B cell (primary cell): ENCODE data around the gene UFSP2. TPM values are rescaled to one million over a fixed set of nuclear protein-coding genes. Genes with fewer than 3 reads are reported as not detected.

Experiments used
- ATAC-seq: fragments of 200-7000 bp; cut with Tn5 transposase; one replicate; pipeline ENCODE4 v1.10.0; 2021; ENCODE audit warnings: low read depth, mild to moderate bottlenecking, moderate number of reproducible peaks, moderate library complexity
- CTCF ChIA-PET: fragments of 350-600 bp; sonication (Branson Sonifier 250); formaldehyde crosslinking; loops from one replicate; lab custom pipeline; 2021; ENCODE audit warnings: antibody characterized with exemption, inconsistent platforms; lab: Charles Lee
- POLR2A ChIA-PET: fragments of 350-600 bp; sonication (Branson Sonifier 250); formaldehyde crosslinking; loops from one replicate; lab custom pipeline; 2021; ENCODE audit warnings: antibody characterized with exemption; lab: Charles Lee
- DNase-seq: peaks from one replicate; pipeline ENCODE4 v3.0.0; 2013
- H2AFZ ChIP-seq: 2 replicates; pipeline ENCODE4 v1.6.1; 2012; ENCODE audit warnings: mild to moderate bottlenecking, low read depth, low read length; ENCODE audit not compliant: insufficient read depth, poor library complexity, severe bottlenecking
- H3K27ac ChIP-seq, 2 donors: 1 replicate in 1 of 2; 2 replicates in 1 of 2; pipeline ENCODE4 v1.5.1; 2012 to 2013; ENCODE audit warnings: low read length in 2 of 2, mild to moderate bottlenecking in 2 of 2, moderate library complexity in 1 of 2
- H3K27me3 ChIP-seq, 4 experiments: fragments of 200-600 bp in 1 of 4; sonication (generic) in 1 of 4; replicated peaks in 1 of 4; 1 replicate in 2 of 4; 2 replicates in 2 of 4; pipeline versions ENCODE4 v1.6.1 to v1.7.0; 2013 to 2016; ENCODE audit warnings: low read length in 3 of 4, mild to moderate bottlenecking in 2 of 4, mixed read lengths in 1 of 4, moderate library complexity in 1 of 4; ENCODE audit not compliant: insufficient read depth in 4 of 4, control insufficient read depth in 3 of 4; ENCODE audit errors: control extremely low read depth in 1 of 4
- H3K36me3 ChIP-seq, 2 experiments: replicated peaks in 1 of 2; 1 replicate in 1 of 2; 2 replicates in 1 of 2; pipeline versions ENCODE4 v1.6.1 to v1.7.1; 2013; ENCODE audit warnings: low read length in 1 of 2; ENCODE audit not compliant: insufficient read depth in 2 of 2, control insufficient read depth in 1 of 2; ENCODE audit errors: control extremely low read depth in 1 of 2, extremely low read depth in 1 of 2
- H3K4me1 ChIP-seq, 2 donors: fragments of 200-600 bp in 1 of 2; sonication (generic) in 1 of 2; 1 replicate in 1 of 2; 2 replicates in 1 of 2; pipeline versions ENCODE4 v1.5.1 to v1.6.1; 2013 to 2017; ENCODE audit warnings: low read length in 2 of 2; ENCODE audit not compliant: control insufficient read depth in 2 of 2, insufficient read depth in 2 of 2
- H3K4me2 ChIP-seq: replicated peaks from 2 replicates; pipeline ENCODE3; 2012; ENCODE audit warnings: mild to moderate bottlenecking, low read depth, low read length; ENCODE audit not compliant: poor library complexity, severe bottlenecking
- H3K4me3 ChIP-seq, 5 experiments: fragments of 200-600 bp in 1 of 5; sonication (generic) in 1 of 5; 1 replicate in 3 of 5; 2 replicates in 2 of 5; pipeline versions ENCODE4 v1.5.1 to v1.7.0; 2011 to 2016; ENCODE audit warnings: low read length in 4 of 5, mild to moderate bottlenecking in 4 of 5, low read depth in 2 of 5, control low read depth in 1 of 5, moderate library complexity in 1 of 5; ENCODE audit not compliant: insufficient read depth in 1 of 5; ENCODE audit errors: control extremely low read depth in 1 of 5, extremely low read depth in 1 of 5
- H3K79me2 ChIP-seq: fragments of 200-600 bp; sonication (generic); one replicate; pipeline ENCODE4 v1.6.0; 2016; ENCODE audit warnings: low read length; ENCODE audit not compliant: control insufficient read depth, insufficient read depth
- H3K9ac ChIP-seq: fragments of 200-600 bp; sonication (generic); 2 replicates; pipeline ENCODE4 v1.6.1; 2017; ENCODE audit warnings: mild to moderate bottlenecking, low read length, moderate library complexity
- H3K9me3 ChIP-seq, 3 donors: one replicate each; pipeline versions ENCODE4 v1.6.1 to v1.7.1; 2013; ENCODE audit warnings: low read length in 2 of 3; ENCODE audit not compliant: control insufficient read depth in 2 of 3, insufficient read depth in 1 of 3; ENCODE audit errors: control extremely low read depth in 1 of 3
- H4K20me1 ChIP-seq: 2 replicates; pipeline ENCODE4 v1.6.0; 2012; ENCODE audit warnings: mild to moderate bottlenecking, low read length; ENCODE audit not compliant: insufficient read depth, control insufficient read depth, poor library complexity, severe bottlenecking
- H3K27ac Mint-ChIP-seq: one replicate; pipeline ENCODE4 v1.8.0; 2021; ENCODE audit warnings: mixed read lengths
- H3K27me3 Mint-ChIP-seq: one replicate; pipeline ENCODE4 v1.8.0; 2021; ENCODE audit warnings: mixed read lengths
- H3K4me1 Mint-ChIP-seq: one replicate; pipeline ENCODE4 v1.8.0; 2021; ENCODE audit warnings: mixed read lengths
- H3K4me3 Mint-ChIP-seq: one replicate; pipeline ENCODE4 v1.8.0; 2021; ENCODE audit warnings: mixed read lengths
- H3K9me3 Mint-ChIP-seq: one replicate; pipeline ENCODE4 v1.8.0; 2022; ENCODE audit warnings: mixed read lengths; ENCODE audit not compliant: insufficient read depth
- EZH2 ChIP-seq: IDR thresholded peaks from 2 replicates; pipeline ENCODE4 v1.6.1; 2012; ENCODE audit warnings: borderline replicate concordance, low read depth, mild to moderate bottlenecking, moderate library complexity, low read length; ENCODE audit not compliant: insufficient read depth, poor library complexity, severe bottlenecking
- WGBS: methylation state at CpG from one replicate; pipeline ENCODE4 v1.1.5; 2013; ENCODE audit warnings: missing lambda C conversion rate; ENCODE audit not compliant: insufficient coverage; 5-methylcytosine and 5-hydroxymethylcytosine counted together
- intact Hi-C: fragments of 100-400 bp; cut with micrococcal nuclease; formaldehyde crosslinking; loops from one replicate; pipeline ENCODE4 v1.10.0; 2022
- polyA plus RNA-seq: library from polyadenylated mRNA; depleted of rRNA; stranded (reverse); fragments of >200 nt; gene quantifications from 2 replicates; pipeline ENCODE4 v1.2.3, GENCODE V29; 2012
- total RNA-seq, 2 donors: library from RNA; stranded (reverse); fragments of 120-200 nt in 1 of 2; gene quantifications; 1 replicate in 1 of 2; 2 replicates in 1 of 2; pipeline versions ENCODE4 v1.2.3 to v1.2.4, GENCODE V29; 2013 to 2022
- TF ChIP-seq, protein P1 (sequence below): fragments of 200-600 bp; IDR thresholded peaks from one replicate; pipeline ENCODE4 v1.8.0; 2022; ENCODE audit warnings: antibody characterized with exemption, mild to moderate bottlenecking

UFSP2 gene
- total and polyA plus RNA-seq, 2 donors (not counting 1 experiment from before 2014, with no cell fraction given), result 9.5 to 20.6 TPM

DNA sequence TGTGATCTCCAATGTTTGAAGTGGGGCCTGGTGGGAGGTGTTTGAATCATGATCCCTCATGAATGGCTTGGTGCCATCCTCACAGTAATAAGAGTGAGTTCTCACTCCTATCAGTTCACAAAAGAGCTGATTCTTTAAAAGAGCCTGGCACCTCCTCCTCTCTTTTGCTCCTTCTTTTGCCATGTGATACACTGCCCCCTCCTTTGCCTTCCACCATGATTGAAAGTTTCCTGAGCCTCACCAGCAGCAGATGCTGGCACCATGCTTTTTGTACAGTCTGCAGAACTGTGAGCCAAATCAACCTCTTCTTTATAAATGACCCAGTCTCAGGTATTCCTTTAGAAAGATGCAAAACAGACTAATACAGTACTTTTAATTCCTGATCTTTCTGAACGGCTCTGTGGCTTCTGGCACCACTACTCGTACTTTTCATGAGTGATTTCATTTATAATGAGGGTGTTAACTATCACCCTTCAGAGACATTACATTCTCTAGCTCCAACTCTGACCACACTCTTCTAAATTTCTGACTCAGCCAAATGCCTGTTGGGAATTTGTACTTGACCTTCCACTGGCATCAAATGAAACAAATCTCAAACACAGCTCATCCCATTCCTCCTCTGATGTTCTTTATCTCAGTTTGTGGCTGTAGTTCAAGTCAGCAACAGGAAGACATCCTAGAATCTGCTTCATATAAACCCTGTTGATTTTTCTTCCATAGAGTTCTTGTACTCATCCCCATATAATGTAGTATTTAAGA, 4.2 kb downstream of the UFSP2 start:
- no peak overlapping the region for H3K27ac ChIP-seq
- peaks cover 4 to 18% of the 10 kb centered on the region in 2 experiments for H3K36me3 ChIP-seq
- ChIA-PET POLR2A (no interaction called here), CTCF (interaction anchor here (2.0 kb wide), 1 partner anchor 176 kb away, joined by 7 read pairs; no protein-coding TSS in a partner anchor)
- no peak overlapping the region for H3K27ac Mint-ChIP-seq
- peaks cover 15% of the 10 kb centered on the region for H3K4me1 Mint-ChIP-seq
- ATAC-seq (no peak), DNase-seq (no peak)
- no peaks in the 10 kb centered on the region for H3K27me3 Mint-ChIP-seq
- no peaks in the 10 kb centered on the region for H3K27me3 ChIP-seq
- H3K4me3 Mint-ChIP-seq, result no peak overlapping the region
- H3K4me2 ChIP-seq, result no peak overlapping the region
- H3K4me3 ChIP-seq, result no peak overlapping the region
- H3K9ac ChIP-seq, result no peak overlapping the region
- TF ChIP-seq, protein P1, sequence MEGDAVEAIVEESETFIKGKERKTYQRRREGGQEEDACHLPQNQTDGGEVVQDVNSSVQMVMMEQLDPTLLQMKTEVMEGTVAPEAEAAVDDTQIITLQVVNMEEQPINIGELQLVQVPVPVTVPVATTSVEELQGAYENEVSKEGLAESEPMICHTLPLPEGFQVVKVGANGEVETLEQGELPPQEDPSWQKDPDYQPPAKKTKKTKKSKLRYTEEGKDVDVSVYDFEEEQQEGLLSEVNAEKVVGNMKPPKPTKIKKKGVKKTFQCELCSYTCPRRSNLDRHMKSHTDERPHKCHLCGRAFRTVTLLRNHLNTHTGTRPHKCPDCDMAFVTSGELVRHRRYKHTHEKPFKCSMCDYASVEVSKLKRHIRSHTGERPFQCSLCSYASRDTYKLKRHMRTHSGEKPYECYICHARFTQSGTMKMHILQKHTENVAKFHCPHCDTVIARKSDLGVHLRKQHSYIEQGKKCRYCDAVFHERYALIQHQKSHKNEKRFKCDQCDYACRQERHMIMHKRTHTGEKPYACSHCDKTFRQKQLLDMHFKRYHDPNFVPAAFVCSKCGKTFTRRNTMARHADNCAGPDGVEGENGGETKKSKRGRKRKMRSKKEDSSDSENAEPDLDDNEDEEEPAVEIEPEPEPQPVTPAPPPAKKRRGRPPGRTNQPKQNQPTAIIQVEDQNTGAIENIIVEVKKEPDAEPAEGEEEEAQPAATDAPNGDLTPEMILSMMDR, result no peak
- no peak for TF ChIP-seq EZH2
- no peaks in the 10 kb centered on the region for H3K9me3 ChIP-seq
- no CpG with 5 or more reads among the region's 2 CpGs for WGBS
- peaks cover 13% of the 10 kb centered on the region in 2 donors for H3K4me1 ChIP-seq
- no peaks in the 10 kb centered on the region for H3K9me3 Mint-ChIP-seq
- intact Hi-C loops, result loop anchor here (10.0 kb wide), 1 partner anchor 1917 kb away; the partner anchor contains the start of gene ING2
- no peaks in the 10 kb centered on the region for H4K20me1 ChIP-seq
- H3K79me2 ChIP-seq, result peaks cover 35% of the 10 kb centered on the region
- H2AFZ ChIP-seq, result no peak overlapping the region

DNA sequence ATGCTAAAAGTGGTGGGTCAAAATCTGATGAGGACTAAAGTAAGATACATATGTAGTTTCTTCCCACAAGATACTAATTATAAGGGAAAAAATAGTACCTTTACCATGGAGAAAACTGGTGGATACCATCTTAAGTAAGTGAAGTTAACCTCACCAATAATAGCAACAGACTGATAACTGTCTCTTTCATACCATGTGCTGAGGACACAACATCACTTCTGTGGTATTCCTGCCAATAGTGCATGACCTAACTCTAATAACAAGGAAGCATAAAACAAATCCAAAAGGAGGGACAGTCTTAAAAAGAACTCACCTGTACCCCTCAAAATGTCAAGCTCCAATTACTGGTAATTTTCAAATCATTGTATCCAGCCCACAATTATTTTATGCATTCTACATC, 8.8 kb downstream of the UFSP2 start:
- Histone ChIP-seq H2AFZ (no peak overlapping the region), H4K20me1 (no peaks in the 10 kb centered on the region), H3K9ac (no peak overlapping the region), H3K4me3 (no peak overlapping the region), H3K36me3 (peaks cover 4 to 30% of the 10 kb centered on the region in 2 experiments), H3K79me2 (peaks cover 3% of the 10 kb centered on the region), H3K4me1 (no peaks in the 10 kb centered on the region), H3K9me3 (no peaks in the 10 kb centered on the region), H3K27me3 (no peaks in the 10 kb centered on the region), H3K27ac (no peak overlapping the region), H3K4me2 (no peak overlapping the region)
- ATAC-seq, result no peak
- no peaks in the 10 kb centered on the region for H3K27me3 Mint-ChIP-seq
- no peaks in the 10 kb centered on the region for H3K9me3 Mint-ChIP-seq
- POLR2A ChIA-PET, result no interaction called here
- H3K4me3 Mint-ChIP-seq, result no peak overlapping the region
- TF ChIP-seq EZH2, result no peak
- TF ChIP-seq, protein P1, result no peak
- intact Hi-C loops, result no loop called here
- H3K27ac Mint-ChIP-seq, result no peak overlapping the region
- no peaks in the 10 kb centered on the region for H3K4me1 Mint-ChIP-seq
- no peak for DNase-seq
- CTCF ChIA-PET, result no interaction called here
